WTC11 (cell line): ENCODE data around the gene ZNF598.

ENCODE experiments used
- ATF1 ChIP-seq: sonication (generic); formaldehyde crosslinking; IDR thresholded peaks from 2 replicates; pipeline ENCODE4 v1.8.1; 2023; ENCODE audit warnings: mild to moderate bottlenecking, moderate library complexity, missing genetic modification reagents
- NR1H2 ChIP-seq: sonication (generic); formaldehyde crosslinking; IDR thresholded peaks from 2 replicates; pipeline ENCODE4 v1.9.0; 2021; ENCODE audit warnings: mild to moderate bottlenecking, moderate library complexity, missing genetic modification reagents
- TF ChIP-seq, protein P1 (sequence below): sonication (generic); formaldehyde crosslinking; IDR thresholded peaks from 2 replicates; pipeline ENCODE4 v1.8.1; 2022; ENCODE audit warnings: mild to moderate bottlenecking, moderate library complexity, missing genetic modification reagents
- TF ChIP-seq, protein P2 (sequence below): fragments of 200-600 bp; IDR thresholded peaks from 2 replicates; pipeline ENCODE4 v1.8.0; 2022; ENCODE audit warnings: antibody characterized with exemption

DNA sequence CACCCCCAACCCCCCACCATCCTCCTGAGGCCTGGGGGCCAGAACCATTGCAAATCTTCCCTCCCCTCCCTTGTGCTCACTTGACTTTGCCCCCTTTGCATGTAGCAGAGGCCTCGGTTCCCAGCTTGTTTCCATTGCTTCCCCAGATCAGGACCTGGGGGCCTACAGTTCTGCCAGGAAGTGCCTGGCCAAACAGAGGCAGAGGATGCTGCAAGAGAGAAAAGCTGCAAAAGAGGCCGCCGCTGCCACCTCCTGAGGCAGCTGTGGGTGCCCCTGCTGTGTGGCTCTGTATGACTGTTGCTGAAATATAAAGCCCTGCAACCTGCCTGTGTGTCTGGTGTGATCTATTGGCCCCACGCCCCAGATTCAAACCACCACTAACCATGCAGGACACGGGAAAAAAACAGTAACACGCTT lies 48.0 kb downstream of the ZNF598 start:
- TF ChIP-seq, protein P1, sequence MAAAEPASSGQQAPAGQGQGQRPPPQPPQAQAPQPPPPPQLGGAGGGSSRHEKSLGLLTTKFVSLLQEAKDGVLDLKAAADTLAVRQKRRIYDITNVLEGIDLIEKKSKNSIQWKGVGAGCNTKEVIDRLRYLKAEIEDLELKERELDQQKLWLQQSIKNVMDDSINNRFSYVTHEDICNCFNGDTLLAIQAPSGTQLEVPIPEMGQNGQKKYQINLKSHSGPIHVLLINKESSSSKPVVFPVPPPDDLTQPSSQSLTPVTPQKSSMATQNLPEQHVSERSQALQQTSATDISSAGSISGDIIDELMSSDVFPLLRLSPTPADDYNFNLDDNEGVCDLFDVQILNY (CRISPR knock-in tag): no peak
- no peak for TF ChIP-seq NR1H2
- TF ChIP-seq, protein P2, sequence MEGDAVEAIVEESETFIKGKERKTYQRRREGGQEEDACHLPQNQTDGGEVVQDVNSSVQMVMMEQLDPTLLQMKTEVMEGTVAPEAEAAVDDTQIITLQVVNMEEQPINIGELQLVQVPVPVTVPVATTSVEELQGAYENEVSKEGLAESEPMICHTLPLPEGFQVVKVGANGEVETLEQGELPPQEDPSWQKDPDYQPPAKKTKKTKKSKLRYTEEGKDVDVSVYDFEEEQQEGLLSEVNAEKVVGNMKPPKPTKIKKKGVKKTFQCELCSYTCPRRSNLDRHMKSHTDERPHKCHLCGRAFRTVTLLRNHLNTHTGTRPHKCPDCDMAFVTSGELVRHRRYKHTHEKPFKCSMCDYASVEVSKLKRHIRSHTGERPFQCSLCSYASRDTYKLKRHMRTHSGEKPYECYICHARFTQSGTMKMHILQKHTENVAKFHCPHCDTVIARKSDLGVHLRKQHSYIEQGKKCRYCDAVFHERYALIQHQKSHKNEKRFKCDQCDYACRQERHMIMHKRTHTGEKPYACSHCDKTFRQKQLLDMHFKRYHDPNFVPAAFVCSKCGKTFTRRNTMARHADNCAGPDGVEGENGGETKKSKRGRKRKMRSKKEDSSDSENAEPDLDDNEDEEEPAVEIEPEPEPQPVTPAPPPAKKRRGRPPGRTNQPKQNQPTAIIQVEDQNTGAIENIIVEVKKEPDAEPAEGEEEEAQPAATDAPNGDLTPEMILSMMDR: no peak
- no peak for TF ChIP-seq ATF1 (CRISPR knock-in tag)
